SKM-1 (cell line): ENCODE results near the gene AURKA.
"Not testable (repeated sequence)": the region's sequence is repeated elsewhere in the genome, so short reads cannot be mapped to it uniquely, and the experiment has no call there.

Experiments
- DNase-seq: peaks from one replicate; lab custom pipeline; 2025; ENCODE audit not compliant: unreplicated experiment; lab: John Stamatoyannopoulos, UW

The AURKA gene

DNA sequence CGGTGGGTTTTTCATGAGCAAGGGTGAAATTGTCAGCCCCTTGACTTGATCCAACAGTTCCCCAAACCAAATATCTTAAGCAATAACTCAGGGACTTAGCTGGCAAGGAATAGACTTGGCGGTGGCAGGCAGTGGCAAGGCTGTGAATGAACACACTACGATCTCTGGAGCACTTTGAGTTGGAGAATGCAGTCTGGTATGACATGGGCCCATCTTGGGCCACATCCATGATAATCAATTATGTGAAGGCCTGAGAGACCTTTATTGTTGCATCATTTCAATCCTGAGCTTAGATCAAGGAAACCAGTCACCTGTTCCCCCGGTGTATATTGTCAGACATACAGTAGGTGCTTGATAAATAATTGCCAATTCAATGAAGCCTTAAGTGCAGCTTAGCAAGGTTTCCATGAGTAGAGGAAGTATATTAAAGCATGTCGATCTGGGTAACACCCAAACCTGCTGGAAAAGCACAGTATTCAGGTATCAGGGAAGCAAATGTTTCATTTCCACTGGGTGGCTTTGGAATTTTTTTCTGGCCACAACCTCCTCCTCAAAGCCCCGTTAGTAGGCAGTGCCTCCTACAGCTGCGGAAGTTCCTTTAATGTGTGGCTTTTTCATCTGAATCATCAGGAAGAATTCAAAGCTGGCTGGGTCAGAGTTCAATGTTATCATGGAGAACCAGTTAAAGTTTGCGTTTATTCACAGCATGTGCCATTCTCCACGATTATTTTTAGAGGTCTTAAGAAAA lies 30.2 kb upstream of the AURKA start:
- peak; percentile 11 for DNase-seq

DNA sequence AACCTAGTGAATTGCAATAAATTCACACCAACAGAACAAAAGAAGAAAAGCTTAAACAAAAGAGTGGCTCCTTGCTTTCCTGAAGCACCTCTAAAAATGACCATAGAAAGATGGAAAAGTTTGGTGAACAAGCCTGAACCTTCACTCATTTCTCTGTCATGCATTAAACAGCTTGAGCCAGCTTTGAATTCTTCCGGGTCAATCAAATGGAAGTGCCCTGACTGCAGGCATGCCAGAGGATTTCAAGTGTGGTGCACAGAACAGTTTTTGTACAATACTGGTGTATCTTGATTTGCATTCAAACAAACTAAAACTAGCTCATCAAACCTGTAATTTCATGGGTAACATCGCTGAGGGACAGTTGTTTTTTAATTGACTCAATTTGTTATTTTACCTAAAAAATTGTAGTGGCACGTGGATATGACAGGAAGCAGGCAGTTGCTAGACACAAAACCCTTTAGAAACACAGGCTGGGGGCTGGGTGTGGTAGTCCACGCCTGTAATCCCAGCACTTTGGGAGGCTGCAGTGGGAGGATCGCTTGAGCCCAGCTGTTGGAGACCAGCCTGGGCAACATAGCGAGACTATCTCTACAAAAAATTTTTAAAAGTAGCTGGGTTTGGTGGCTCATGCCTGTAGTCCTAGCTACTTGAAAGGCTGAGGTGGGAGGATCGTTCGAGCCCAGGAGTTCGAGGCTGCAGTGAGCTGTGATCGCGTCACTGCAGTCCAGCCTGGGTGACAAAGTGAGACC lies 29.1 kb upstream of the AURKA start:
- DNase-seq, result no peak

DNA sequence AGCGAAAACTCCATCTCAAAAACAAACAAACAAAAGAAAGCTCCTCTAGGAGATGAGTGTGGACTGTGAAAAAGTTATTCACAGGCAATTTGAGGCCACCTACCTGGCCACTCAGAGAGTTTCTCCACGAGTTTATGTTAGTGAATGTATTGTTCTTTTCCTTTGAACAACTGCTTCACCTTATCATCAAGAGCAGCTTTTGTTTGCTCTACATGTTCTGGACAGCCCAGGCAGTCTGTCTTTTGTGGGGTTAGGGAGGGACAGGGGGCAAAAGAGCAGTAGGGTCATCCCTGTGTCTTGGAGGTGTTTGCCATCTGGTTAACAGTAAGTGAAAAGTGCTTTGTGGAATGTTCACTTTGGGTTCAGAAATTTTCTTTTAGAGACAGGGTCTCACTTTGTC lies 28.0 kb upstream of the AURKA start:
- no peak for DNase-seq

DNA sequence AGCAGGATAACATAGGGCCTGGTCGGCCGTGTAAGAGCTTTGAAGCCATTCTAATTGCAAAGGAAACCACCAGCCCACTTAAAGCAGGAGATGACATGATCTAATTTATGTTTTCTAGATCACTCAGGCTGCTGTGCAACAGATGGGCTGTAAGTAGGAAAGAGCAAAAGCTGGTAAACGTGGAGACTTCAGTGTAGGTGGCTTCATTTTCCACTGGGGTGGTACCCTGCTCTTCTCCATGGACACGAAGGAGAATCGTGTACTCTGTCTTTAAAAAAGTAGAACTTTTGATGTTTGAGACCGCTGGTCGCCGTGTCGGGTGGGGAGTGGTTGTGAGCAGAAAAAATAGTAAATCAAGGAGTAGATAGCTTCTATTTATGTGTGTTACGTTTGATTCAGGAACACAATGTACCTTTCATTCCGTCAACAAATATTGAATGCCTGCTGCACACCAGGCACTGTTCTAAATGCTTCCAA lies 26.4 kb upstream of the AURKA start:
- DNase-seq, result no peak

DNA sequence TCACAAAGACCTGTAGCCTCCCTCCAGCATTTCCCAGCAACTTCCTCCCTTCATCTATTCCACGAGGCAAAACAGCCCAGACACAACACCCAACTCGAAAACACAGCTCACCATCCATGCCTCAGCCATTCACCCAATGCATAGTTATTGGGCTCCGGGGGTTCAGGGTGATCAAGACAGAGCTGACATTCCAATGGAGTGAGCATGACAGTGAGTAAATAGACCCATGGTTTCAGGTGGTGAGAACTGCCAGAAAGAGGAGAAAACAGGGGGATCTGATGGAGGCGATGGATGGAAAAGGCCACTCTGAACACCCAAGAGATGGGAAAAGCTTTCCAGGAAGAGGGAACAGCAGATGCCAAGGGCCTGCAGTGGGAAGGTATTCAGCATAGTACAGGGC lies 25.9 kb upstream of the AURKA start:
- no peak for DNase-seq

GRCh38 chr20:56417402-56417801 lies 25.4 kb upstream of the AURKA start:
- DNase-seq, result no peak

DNA sequence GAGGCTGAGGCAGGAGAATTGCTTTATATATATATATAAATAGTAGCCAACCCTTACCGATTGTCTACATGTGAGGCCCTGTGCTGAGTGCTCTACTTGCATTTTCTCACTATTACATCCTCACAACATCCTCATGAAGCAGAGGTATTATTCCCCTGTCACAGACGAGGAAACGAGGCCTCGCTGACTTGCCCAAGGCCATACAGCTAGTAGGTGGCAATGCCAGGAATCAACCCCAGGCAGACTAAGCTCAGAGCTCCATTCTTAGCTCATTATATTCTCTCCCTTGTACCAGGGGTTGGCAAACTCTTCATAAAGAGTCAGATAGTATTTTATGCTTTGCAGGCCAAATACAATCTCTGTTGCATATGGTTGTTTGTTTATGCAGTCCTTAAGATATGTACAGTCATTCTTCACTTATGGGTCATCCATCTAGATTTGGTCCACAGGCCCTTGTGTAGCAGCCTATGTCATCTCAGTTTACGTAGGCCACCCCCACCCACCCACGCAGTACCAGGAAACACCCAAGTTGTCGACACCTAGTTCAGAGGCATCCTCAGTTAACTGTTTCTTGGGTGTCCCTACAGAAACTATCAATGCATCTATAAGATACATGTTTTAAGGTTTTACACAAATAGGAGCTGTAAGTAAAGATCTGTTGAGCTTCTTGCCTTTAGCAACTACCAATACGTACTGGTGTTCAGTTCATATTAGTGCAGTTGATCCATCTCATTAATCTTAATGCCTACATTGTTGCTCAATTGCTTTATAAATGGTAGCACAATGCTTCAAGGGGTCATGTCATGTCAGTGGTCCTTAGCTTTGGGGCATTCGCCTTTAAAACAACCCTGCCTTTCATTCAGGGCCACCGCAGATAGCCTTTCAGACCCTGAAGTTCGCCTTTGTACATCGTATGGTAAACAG lies 23.1 kb upstream of the AURKA start:
- no peak for DNase-seq

GRCh38 chr20:56412949-56413348 lies 20.9 kb upstream of the AURKA start:
- no peak for DNase-seq

DNA sequence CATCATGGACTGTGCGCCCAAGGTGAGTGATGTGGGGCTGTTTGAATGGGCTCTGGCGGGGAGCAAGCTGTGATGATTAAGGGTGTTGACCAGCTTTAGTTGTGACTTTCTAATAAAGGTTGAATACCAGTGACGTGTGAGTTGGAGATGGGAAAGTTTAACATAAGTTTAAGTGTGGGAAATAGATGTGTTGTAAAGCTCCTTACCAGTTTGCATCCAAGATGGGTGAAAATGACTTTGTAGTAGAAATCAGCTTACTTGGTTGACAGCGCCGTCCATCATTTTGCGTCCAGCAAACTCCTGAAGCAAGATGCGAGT lies 20.4 kb upstream of the AURKA start:
- DNase-seq, result no peak

GRCh38 chr20:56411759-56412472 lies 19.9 kb upstream of the AURKA start, which contains the start of gene CASS4:
TSS of gene CASS4 (plus strand) at chr20:56412260. CDS start at chr20:56412459, 199 bp downstream.
- peak; percentile 92 for DNase-seq

DNA sequence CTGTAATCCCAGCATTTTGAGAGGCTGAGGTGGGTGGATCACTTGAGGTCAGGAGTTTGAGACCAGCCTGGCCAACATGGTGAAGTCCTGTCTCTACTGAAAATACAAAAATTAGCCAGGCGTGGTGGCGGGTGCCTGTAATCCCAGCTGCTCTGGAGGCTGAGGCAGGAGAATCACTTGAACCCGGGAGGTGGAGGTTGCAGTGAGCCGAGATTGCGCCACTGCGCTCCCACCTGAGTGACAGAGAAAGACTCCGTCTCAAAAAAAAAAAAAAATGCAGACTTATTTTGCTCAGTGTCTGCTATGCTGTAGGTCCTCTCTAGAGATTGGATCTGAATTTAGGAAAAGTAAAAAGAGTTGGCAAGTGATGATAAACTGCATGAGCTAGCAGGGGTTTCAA lies 19.3 kb upstream of the AURKA start:
- DNase-seq, result not testable (repeated sequence)

- no peak for DNase-seq
Measured at GRCh38 chr20:56409956-56410355, 17.9 kb upstream of the AURKA start.

DNA sequence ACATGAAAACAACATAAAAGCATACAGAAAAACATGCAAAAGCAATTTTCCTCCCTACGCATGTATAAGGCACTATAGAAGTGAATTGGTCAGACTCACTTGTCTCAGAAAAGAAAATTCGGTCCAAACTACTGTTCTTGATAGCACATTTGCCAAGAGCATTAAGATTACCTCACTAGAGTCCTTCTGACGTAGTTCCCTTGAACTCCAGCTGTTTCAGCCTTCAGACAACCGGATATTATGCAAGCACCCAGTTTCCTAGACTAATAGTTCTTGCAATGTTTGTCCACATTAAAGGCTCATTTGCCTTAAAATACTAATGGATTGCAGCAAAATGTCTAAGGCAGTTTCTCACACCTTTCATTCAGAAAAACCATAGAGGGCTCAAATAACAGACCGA lies 17.5 kb upstream of the AURKA start:
- peak; percentile 63 for DNase-seq

GRCh38 chr20:56406910-56407309 lies 14.9 kb upstream of the AURKA start:
- DNase-seq, result no peak

DNA sequence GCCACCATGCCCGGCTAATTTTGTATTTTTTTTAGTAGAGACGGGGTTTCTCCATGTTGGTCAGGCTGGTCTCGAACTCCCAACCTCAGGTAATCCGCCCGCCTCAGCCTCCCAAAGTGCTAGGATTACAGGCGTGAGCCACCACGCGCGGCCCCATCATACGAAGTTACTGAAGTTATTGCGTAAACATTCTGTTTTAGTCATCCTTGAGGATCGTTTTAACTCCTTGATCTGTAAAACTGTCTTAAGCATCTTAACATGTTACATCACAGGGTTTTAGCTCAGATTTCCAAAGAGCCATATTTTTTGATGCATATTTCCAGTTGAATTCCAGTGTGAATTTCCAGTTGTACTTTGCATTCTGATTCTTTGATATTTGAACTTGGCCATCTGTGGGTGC lies 13.3 kb upstream of the AURKA start:
- DNase-seq, result not testable (repeated sequence)

DNA sequence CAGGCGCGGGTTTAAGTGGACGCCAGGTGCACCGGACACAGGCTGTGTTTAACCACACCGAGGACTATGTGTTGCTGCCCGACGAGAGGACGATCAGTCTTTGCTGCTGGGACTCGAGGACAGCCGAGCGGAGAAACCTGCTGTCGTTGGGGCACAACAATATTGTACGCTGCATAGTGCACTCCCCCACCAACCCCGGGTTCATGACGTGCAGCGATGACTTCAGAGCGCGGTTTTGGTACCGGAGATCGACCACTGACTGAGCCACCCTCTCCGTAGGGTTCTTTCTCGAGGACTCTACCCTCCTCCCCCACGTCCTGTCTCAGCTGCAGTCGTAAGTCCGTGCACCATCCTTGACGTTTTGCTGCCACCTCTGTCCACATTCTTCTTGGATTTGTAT lies 11.4 kb upstream of the AURKA start:
- no peak for DNase-seq

DNA sequence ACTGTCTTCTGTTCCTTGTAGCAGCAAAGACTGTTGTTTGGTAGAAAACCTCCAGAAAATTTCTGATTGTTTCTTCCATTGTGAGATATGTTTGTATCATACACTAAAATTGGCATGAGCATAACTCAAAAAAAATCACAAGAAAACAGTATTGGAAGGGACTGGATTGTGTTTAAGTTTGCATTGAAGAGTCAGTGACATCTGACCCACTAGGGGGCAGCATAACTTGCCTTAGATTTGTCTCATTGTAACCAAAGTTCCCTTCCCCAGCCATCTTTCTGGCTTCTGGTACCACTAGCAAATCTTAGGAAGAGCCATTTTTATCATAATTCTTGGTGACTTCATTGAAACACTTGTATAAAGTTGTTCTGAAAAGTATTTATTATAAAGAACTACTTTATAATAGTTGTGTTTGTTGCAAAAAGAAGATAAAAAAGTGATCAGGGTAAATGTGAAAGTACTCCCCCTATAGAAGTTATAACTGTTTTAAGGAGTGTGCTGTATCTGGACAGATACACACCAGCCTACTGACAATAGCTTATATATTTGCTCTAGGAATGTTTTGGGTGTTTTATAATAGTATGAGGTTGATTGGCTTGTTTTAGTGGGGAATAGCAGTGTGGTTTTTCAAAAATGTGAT lies 8.1 kb upstream of the AURKA start:
- DNase-seq, result peak; percentile 61

DNA sequence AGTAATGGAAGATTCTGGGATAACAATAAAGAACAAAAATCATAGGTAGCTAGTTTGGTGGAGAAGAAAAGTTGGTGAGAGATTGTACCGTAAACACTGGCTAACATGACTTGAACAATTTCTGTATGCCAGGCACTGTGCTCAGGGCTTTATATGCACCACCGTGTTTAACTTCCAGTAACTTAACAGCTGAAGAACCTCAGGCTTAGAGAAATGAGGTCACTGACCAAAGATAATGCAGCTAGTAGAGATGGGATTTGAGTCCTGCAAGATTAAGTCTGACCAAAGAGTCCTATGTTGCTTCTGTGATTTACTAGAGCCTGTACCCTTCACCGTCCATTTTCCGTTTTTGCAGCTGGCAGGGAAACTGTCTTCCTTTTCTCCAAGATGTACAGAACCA lies 3.2 kb upstream of the AURKA start:
- DNase-seq, result no peak

GRCh38 chr20:56393653-56394052 lies 1.6 kb upstream of the AURKA start:
- DNase-seq, result no peak

DNA sequence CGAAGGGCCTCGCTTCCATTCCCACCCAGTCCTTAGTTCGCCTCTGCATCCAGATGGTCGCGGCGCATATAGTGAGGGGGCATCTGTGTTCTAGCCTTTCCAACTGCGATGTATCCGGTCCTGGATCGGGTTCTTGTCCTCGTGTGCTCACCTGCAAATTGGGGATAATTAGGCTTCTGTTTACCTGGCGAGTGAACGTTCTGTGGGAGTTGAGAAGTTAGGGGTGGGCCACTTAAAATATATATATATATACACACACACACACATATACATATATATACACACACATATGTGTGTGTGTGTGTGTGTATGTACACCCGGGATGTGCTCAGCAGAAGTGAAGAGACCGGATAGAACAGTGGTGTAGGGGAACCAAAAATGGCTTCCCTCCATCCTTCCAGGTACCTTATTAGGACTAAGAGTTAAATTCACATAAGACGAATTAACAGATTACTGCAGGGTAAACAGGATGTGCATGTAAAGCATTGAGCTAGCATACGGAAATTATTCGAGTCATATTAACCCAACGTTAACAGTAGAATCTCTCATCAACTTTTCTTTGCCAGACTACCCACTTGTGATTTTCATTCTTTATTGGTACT lies 967 bp upstream of the AURKA start:
- DNase-seq, result no peak
